AG09309 (cell line): ENCODE results near the gene NPIPB9.
"Not testable (repeated sequence)": the region's sequence is repeated elsewhere in the genome, so short reads cannot be mapped to it uniquely, and the experiment has no call there.

Experiments used
- DNase-seq: peaks from one replicate; pipeline ENCODE4 v3.0.0-alpha.2; 2010; ENCODE audit warnings: low read depth
- H3K4me3 ChIP-seq: 2 replicates; pipeline ENCODE4 v1.5.1; 2011; ENCODE audit warnings: mild to moderate bottlenecking, low read depth, low read length, moderate library complexity; ENCODE audit not compliant: control insufficient read depth
- TF ChIP-seq, protein P1 (sequence below): IDR thresholded peaks from 2 replicates; pipeline ENCODE4 v1.5.1; 2011; ENCODE audit warnings: mild to moderate bottlenecking, low read depth, low read length, inconsistent platforms; ENCODE audit not compliant: insufficient read depth, control insufficient read depth; ENCODE audit errors: missing control alignments

NPIPB9 gene

DNA sequence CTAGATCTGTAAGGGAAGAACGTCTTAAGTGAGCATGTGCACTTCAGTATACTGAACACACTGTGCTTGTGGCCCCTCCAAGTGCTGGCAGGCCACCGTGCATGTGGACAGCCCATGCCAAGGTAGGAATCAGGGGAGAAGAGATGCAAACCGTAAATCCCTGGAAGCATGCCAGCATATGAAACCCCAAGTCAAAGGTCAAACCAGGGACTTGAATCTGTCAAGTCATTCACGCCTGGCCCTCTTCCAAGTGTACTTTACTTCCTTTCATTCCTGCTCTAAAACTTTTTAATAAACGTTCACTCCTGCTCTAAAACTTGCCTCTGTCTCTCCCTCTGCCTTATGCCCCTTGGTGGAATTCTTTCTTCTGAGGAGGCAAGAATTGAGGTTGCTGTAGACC, 68.4 kb downstream of the NPIPB9 start:
- no peak overlapping the region for H3K4me3 ChIP-seq
- TF ChIP-seq, protein P1, sequence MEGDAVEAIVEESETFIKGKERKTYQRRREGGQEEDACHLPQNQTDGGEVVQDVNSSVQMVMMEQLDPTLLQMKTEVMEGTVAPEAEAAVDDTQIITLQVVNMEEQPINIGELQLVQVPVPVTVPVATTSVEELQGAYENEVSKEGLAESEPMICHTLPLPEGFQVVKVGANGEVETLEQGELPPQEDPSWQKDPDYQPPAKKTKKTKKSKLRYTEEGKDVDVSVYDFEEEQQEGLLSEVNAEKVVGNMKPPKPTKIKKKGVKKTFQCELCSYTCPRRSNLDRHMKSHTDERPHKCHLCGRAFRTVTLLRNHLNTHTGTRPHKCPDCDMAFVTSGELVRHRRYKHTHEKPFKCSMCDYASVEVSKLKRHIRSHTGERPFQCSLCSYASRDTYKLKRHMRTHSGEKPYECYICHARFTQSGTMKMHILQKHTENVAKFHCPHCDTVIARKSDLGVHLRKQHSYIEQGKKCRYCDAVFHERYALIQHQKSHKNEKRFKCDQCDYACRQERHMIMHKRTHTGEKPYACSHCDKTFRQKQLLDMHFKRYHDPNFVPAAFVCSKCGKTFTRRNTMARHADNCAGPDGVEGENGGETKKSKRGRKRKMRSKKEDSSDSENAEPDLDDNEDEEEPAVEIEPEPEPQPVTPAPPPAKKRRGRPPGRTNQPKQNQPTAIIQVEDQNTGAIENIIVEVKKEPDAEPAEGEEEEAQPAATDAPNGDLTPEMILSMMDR, result no peak
- DNase-seq, result no peak

DNA sequence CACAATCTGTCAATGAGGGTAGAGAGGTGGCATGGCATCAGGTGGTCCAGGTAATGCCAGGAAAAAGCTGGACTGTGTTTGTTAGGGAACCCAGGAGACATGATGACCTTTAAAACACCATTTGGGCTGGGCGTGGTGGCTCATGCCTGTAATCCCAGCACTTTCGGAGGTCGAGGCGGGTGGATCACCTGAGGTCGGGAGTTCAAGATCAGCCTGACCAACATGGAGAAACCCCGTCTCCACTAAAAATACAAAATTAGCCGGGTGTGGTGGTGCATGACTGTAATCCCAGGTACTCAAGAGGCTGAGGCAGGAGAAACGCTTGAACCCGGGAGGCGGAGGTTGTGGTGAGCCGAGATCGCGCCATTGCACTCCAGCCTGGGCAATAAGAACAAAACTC, 69.0 kb downstream of the NPIPB9 start:
- not testable (repeated sequence) for DNase-seq, H3K4me3 ChIP-seq

DNA sequence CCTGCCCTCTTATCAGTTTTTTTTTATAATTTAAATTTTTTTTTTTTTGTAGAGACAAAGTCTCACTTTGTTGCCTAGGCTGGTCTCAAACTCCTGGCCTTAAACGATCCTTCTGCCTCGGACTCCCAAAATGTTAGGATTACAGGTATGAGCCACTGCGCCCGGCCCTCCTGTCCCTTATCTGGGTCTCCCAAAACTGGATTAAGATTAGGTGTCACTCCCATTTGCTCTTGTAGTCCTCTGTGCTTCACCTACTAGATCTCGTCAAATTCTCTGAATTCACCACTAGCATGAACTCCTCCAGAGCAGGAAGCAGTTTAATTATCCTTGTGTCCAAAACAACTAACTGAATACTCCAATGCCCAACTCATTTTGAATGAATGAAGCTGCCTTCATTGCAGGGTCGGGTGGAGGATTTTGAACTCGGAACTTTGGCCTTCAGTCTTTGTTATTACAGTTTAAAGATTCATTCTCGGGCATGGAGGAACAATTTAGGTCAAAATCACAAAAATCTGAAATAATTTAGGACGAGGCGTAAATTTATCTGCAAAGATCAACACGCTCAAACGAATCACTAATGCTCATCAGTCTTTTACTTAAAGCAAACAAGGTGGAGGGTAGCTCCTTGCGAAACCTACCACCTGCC, 70.4 kb downstream of the NPIPB9 start:
- H3K4me3 ChIP-seq, result peak overlapping the region; percentile 71
- TF ChIP-seq, protein P1, result no peak
- DNase-seq, result no peak
